Thyroid gland (tissue), 4 donors: ENCODE measurements around the gene CADPS.

ENCODE experiments used
- POLR2A ChIP-seq, 2 donors: fragments of 450-650 bp; IDR thresholded peaks; one replicate each; pipeline ENCODE4 v1.6.1; 2017; ENCODE audit warnings: antibody characterized with exemption in 2 of 2, mild to moderate bottlenecking in 2 of 2, moderate library complexity in 1 of 2
- TF ChIP-seq, protein P1 (sequence below), 6 experiments: fragments of 200-600 bp in 3 of 6; fragments of 450-650 bp in 3 of 6; sonication (generic) in 3 of 6; IDR thresholded peaks; one replicate each; pipeline ENCODE4 v1.5.1; 2016 to 2019; ENCODE audit warnings: antibody characterized with exemption in 6 of 6, mild to moderate bottlenecking in 2 of 6, inconsistent platforms in 1 of 6, moderate library complexity in 1 of 6

DNA sequence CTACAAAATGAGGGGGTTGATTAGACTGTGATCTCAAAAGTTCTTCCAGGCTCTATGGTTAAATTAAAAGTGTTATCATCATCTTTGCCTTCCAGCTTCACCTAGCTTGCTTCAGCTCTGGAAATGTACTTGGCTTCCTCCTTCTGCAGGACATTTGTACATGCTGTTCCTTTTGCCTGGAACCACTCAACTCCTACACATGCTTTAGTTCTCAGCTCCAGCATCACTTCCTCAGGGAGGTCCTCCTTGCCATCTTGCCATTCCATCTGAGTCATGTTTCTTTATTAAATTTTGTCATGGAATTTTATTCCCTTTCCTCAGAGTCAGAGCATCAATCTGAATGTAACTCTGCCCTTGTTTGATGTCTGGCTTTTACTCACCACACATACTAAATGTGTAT is 343.2 kb downstream of the CADPS start:
- TF ChIP-seq, protein P1, sequence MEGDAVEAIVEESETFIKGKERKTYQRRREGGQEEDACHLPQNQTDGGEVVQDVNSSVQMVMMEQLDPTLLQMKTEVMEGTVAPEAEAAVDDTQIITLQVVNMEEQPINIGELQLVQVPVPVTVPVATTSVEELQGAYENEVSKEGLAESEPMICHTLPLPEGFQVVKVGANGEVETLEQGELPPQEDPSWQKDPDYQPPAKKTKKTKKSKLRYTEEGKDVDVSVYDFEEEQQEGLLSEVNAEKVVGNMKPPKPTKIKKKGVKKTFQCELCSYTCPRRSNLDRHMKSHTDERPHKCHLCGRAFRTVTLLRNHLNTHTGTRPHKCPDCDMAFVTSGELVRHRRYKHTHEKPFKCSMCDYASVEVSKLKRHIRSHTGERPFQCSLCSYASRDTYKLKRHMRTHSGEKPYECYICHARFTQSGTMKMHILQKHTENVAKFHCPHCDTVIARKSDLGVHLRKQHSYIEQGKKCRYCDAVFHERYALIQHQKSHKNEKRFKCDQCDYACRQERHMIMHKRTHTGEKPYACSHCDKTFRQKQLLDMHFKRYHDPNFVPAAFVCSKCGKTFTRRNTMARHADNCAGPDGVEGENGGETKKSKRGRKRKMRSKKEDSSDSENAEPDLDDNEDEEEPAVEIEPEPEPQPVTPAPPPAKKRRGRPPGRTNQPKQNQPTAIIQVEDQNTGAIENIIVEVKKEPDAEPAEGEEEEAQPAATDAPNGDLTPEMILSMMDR (IDR thresholded peaks at IDR 0.05) = no peak
- no peak for TF ChIP-seq POLR2A (IDR thresholded peaks at IDR 0.05)
